ENCODE data around the gene OR10V1. TPM values are rescaled to one million over a fixed set of nuclear protein-coding genes. Genes with fewer than 3 reads are reported as not detected.

OR10V1 gene
- total and polyA plus RNA-seq, 9 of the 15 experiments (the other 6 are each of a cell fraction or from before 2014, with no cell fraction given) = not detected

GRCh38 chr11:59668950-59669610, 44.6 kb downstream of the OR10V1 start, which contains the start of gene PATL1 (continued):
- TF ChIP-seq USF2 (CRISPR knock-in tag; IDR thresholded peaks at IDR 0.05) (peak; percentile 74), BRCA1 (IDR thresholded peaks at IDR 0.05) (no peak), BRCA1 (CRISPR knock-in tag; IDR thresholded peaks at IDR 0.05) (no peak), ZNF197 (CRISPR knock-in tag; IDR thresholded peaks at IDR 0.05; ENCODE audit: low read depth) (no peak), MTF1 (CRISPR knock-in tag; IDR thresholded peaks at IDR 0.05; ENCODE audit: borderline replicate concordance) (no peak), CREB3L1 (IDR thresholded peaks at IDR 0.05; ENCODE audit: borderline replicate concordance, low read depth) (peak; percentile 68; the same call in 1 of the 2 replicates), RFX5 (IDR thresholded peaks at IDR 0.05; ENCODE audit: low read depth, low read length) (no peak), HLTF (IDR thresholded peaks at IDR 0.05) (no peak)
- TF ChIP-seq, protein P1, sequence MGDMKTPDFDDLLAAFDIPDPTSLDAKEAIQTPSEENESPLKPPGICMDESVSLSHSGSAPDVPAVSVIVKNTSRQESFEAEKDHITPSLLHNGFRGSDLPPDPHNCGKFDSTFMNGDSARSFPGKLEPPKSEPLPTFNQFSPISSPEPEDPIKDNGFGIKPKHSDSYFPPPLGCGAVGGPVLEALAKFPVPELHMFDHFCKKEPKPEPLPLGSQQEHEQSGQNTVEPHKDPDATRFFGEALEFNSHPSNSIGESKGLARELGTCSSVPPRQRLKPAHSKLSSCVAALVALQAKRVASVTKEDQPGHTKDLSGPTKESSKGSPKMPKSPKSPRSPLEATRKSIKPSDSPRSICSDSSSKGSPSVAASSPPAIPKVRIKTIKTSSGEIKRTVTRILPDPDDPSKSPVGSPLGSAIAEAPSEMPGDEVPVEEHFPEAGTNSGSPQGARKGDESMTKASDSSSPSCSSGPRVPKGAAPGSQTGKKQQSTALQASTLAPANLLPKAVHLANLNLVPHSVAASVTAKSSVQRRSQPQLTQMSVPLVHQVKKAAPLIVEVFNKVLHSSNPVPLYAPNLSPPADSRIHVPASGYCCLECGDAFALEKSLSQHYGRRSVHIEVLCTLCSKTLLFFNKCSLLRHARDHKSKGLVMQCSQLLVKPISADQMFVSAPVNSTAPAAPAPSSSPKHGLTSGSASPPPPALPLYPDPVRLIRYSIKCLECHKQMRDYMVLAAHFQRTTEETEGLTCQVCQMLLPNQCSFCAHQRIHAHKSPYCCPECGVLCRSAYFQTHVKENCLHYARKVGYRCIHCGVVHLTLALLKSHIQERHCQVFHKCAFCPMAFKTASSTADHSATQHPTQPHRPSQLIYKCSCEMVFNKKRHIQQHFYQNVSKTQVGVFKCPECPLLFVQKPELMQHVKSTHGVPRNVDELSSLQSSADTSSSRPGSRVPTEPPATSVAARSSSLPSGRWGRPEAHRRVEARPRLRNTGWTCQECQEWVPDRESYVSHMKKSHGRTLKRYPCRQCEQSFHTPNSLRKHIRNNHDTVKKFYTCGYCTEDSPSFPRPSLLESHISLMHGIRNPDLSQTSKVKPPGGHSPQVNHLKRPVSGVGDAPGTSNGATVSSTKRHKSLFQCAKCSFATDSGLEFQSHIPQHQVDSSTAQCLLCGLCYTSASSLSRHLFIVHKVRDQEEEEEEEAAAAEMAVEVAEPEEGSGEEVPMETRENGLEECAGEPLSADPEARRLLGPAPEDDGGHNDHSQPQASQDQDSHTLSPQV (IDR thresholded peaks at IDR 0.05) = 0 out of 2 replicates have a peak, but pooled peaks have one; percentile 57
- TF ChIP-seq, protein P2, sequence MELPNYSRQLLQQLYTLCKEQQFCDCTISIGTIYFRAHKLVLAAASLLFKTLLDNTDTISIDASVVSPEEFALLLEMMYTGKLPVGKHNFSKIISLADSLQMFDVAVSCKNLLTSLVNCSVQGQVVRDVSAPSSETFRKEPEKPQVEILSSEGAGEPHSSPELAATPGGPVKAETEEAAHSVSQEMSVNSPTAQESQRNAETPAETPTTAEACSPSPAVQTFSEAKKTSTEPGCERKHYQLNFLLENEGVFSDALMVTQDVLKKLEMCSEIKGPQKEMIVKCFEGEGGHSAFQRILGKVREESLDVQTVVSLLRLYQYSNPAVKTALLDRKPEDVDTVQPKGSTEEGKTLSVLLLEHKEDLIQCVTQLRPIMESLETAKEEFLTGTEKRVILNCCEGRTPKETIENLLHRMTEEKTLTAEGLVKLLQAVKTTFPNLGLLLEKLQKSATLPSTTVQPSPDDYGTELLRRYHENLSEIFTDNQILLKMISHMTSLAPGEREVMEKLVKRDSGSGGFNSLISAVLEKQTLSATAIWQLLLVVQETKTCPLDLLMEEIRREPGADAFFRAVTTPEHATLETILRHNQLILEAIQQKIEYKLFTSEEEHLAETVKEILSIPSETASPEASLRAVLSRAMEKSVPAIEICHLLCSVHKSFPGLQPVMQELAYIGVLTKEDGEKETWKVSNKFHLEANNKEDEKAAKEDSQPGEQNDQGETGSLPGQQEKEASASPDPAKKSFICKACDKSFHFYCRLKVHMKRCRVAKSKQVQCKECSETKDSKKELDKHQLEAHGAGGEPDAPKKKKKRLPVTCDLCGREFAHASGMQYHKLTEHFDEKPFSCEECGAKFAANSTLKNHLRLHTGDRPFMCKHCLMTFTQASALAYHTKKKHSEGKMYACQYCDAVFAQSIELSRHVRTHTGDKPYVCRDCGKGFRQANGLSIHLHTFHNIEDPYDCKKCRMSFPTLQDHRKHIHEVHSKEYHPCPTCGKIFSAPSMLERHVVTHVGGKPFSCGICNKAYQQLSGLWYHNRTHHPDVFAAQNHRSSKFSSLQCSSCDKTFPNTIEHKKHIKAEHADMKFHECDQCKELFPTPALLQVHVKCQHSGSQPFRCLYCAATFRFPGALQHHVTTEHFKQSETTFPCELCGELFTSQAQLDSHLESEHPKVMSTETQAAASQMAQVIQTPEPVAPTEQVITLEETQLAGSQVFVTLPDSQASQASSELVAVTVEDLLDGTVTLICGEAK (IDR thresholded peaks at IDR 0.05) = no peak
- TF ChIP-seq, protein P2 (CRISPR knock-in tag; IDR thresholded peaks at IDR 0.05) = no peak
